PC-3 (cell line): Measurements from ENCODE around the gene ERGIC1. TPM values are rescaled to one million over a fixed set of nuclear protein-coding genes. Genes with fewer than 3 reads are reported as not detected.

Experiments
- ATAC-seq: fragments of 200-7000 bp; cut with Tn5 transposase; 2 replicates; pipeline ENCODE4 v1.9.1; 2020; ENCODE audit warnings: mild to moderate bottlenecking, moderate library complexity
- BruUV-seq: library from RNA; stranded (reverse); fragments of 400-500 nt; replicated peaks from 2 replicates; lab custom pipeline; 2021; lab: Mats Ljungman, UMichigan
- CTCF ChIA-PET: fragments of 300-600 bp; sonication (Branson Sonifier 250); formaldehyde crosslinking; loops from one replicate; lab custom pipeline; 2022; ENCODE audit warnings: antibody characterized with exemption; lab: Charles Lee
- POLR2A ChIA-PET: fragments of 300-600 bp; sonication (Branson Sonifier 250); formaldehyde crosslinking; loops from one replicate; lab custom pipeline; 2022; ENCODE audit warnings: antibody characterized with exemption; ENCODE audit not compliant: unreplicated experiment; lab: Charles Lee
- DNase-seq: peaks from one replicate; pipeline ENCODE4 v3.0.0-alpha.2; 2015
- H2AFZ ChIP-seq: fragments of 300-600 bp; sonication (generic); 2 replicates; pipeline ENCODE4 v1.6.0; 2016; ENCODE audit warnings: antibody characterized with exemption, low read length
- H3F3A ChIP-seq: fragments of 300-600 bp; sonication (generic); one replicate; pipeline ENCODE4 v1.6.0; 2017; ENCODE audit warnings: antibody characterized with exemption, low read length, control low read depth, mild to moderate bottlenecking; ENCODE audit not compliant: unreplicated experiment
- H3K27ac ChIP-seq: fragments of 300-600 bp; sonication (generic); 2 replicates; pipeline ENCODE4 v1.5.1; 2016; ENCODE audit warnings: mild to moderate bottlenecking, low read length
- H3K27me3 ChIP-seq: fragments of 300-600 bp; sonication (generic); 2 replicates; pipeline ENCODE4 v1.6.1; 2016; ENCODE audit warnings: low read length, mixed read lengths
- H3K36me3 ChIP-seq: fragments of 300-600 bp; sonication (generic); 2 replicates; pipeline ENCODE4 v1.6.1; 2016; ENCODE audit warnings: low read depth, mixed run types, low read length, mixed read lengths
- H3K4me1 ChIP-seq: fragments of 300-600 bp; sonication (generic); 2 replicates; pipeline ENCODE4 v1.5.1; 2016; ENCODE audit warnings: low read length; ENCODE audit not compliant: insufficient read depth
- H3K4me2 ChIP-seq: fragments of 300-600 bp; sonication (generic); 2 replicates; pipeline ENCODE4 v1.6.0; 2016; ENCODE audit warnings: low read length
- H3K4me3 ChIP-seq: fragments of 300-600 bp; sonication (generic); 2 replicates; pipeline ENCODE4 v1.5.1; 2016; ENCODE audit warnings: mild to moderate bottlenecking, low read length, mixed read lengths
- H3K79me2 ChIP-seq: fragments of 300-600 bp; sonication (generic); 2 replicates; pipeline ENCODE4 v1.6.1; 2017; ENCODE audit warnings: low read length, mixed read lengths
- H3K9ac ChIP-seq: fragments of 300-600 bp; sonication (generic); 2 replicates; pipeline ENCODE4 v1.6.0; 2016; ENCODE audit warnings: mild to moderate bottlenecking, low read length
- H3K9me2 ChIP-seq: fragments of 300-600 bp; sonication (generic); replicated peaks from 2 replicates; pipeline ENCODE4 v1.6.1; 2016; ENCODE audit warnings: mixed run types, low read length, mixed read lengths
- H3K9me3 ChIP-seq: fragments of 300-600 bp; sonication (generic); 2 replicates; pipeline ENCODE4 v1.6.1; 2016; ENCODE audit warnings: low read length, mixed read lengths
- H4K20me1 ChIP-seq: fragments of 300-600 bp; sonication (generic); 2 replicates; pipeline ENCODE4 v1.6.1; 2016; ENCODE audit warnings: low read length, mixed read lengths
- EZH2 ChIP-seq: fragments of 300-600 bp; sonication (generic); IDR thresholded peaks from one replicate; pipeline ENCODE4 v1.6.1; 2017; ENCODE audit warnings: antibody characterized with exemption, mild to moderate bottlenecking, low read length; ENCODE audit not compliant: unreplicated experiment
- EZH2phosphoT487 ChIP-seq: fragments of 300-600 bp; sonication (generic); IDR thresholded peaks from 2 replicates; pipeline ENCODE4 v1.6.1; 2018; ENCODE audit warnings: mild to moderate bottlenecking, antibody characterized with exemption, low read length, borderline replicate concordance
- intact Hi-C: fragments of 100-400 bp; cut with micrococcal nuclease; formaldehyde crosslinking; loops from 2 replicates; pipeline ENCODE4 v1.9.0; 2023
- total RNA-seq: library from RNA; depleted of rRNA; stranded (reverse); fragments of >200 nt; gene quantifications from 2 replicates; pipeline ENCODE4 v1.2.3, GENCODE V29; 2014
- TF ChIP-seq, protein P1 (sequence below): fragments of 300-600 bp; sonication (generic); conservative IDR thresholded peaks from 2 replicates; pipeline ENCODE4 v1.5.1; 2017; ENCODE audit warnings: antibody characterized with exemption, low read depth, mild to moderate bottlenecking, low read length

The ERGIC1 gene
- total RNA-seq, 1 experiment from 2014 or later, result 148 TPM

DNA sequence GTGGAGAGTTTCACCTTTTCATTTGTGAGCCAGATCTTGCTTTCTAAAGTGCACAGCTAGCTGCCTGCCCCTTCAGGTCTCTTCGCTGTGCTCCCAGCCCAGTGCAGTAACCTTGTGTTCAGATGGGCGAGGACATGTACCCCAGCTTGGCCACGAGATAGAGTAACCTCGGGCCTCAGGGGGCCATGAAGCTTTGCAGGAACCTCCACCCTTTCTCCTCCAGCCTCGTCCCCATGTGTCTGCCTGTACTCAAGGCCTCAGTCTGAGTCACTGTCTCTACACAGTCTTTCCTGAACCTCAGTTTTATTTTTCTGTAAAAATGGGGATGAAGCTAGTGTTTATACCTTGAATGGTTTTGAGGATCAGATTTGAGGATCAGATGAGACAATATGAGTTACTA, 37.9 kb downstream of the ERGIC1 start:
- peaks cover 57% of the 10 kb centered on the region for H3K79me2 ChIP-seq
- POLR2A ChIA-PET, result no interaction called here
- no TSS peak for BruUV-seq
- H3K4me3 ChIP-seq, result no peak overlapping the region
- no peak overlapping the region for H3K9ac ChIP-seq
- ATAC-seq (no peak), DNase-seq (no peak)
- H4K20me1 ChIP-seq, result no peaks in the 10 kb centered on the region
- no peak overlapping the region for H2AFZ ChIP-seq
- CTCF ChIA-PET, result no interaction called here
- H3K9me3 ChIP-seq, result no peaks in the 10 kb centered on the region
- H3K9me2 ChIP-seq, result no peaks in the 10 kb centered on the region
- no peak for TF ChIP-seq EZH2
- no peak overlapping the region for H3K4me2 ChIP-seq
- H3K4me1 ChIP-seq, result peaks cover 46% of the 10 kb centered on the region
- H3K36me3 ChIP-seq, result no peaks in the 10 kb centered on the region
- H3K27ac ChIP-seq, result peak overlapping the region; percentile 99; the same call in 1 of the 2 replicates
- H3K27me3 ChIP-seq, result no peaks in the 10 kb centered on the region
- intact Hi-C loops, result no loop called here
- H3F3A ChIP-seq, result peaks cover 4% of the 10 kb centered on the region

DNA sequence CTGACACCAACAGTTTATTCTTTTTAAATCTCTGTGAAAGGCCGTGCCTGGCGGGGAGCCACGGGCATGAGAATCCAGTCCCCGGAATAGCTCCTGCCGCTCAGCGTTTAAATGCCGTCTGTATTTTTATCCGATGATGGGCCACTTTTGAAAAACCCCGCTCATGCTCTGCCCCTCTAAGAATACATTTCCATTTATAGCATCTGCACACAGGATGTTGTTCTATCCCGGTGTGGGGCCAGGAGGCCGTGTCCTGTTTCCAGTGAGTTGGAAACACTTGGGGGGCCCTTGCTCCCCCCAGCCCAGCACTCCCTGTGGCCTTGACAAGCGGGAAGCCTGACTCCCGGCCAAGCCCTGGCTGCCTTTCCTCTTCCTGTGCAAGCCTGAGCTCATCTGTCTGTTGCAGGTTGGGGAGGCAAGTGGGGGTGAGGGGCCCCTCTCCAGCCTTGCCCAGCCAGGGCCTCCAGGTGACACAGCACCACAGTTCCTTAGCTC, 39.0 kb downstream of the ERGIC1 start:
- H3K27me3 ChIP-seq, result no peaks in the 10 kb centered on the region
- TF ChIP-seq EZH2phosphoT487 (no peak), EZH2 (no peak)
- TF ChIP-seq, protein P1, sequence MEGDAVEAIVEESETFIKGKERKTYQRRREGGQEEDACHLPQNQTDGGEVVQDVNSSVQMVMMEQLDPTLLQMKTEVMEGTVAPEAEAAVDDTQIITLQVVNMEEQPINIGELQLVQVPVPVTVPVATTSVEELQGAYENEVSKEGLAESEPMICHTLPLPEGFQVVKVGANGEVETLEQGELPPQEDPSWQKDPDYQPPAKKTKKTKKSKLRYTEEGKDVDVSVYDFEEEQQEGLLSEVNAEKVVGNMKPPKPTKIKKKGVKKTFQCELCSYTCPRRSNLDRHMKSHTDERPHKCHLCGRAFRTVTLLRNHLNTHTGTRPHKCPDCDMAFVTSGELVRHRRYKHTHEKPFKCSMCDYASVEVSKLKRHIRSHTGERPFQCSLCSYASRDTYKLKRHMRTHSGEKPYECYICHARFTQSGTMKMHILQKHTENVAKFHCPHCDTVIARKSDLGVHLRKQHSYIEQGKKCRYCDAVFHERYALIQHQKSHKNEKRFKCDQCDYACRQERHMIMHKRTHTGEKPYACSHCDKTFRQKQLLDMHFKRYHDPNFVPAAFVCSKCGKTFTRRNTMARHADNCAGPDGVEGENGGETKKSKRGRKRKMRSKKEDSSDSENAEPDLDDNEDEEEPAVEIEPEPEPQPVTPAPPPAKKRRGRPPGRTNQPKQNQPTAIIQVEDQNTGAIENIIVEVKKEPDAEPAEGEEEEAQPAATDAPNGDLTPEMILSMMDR, result no peak
- peaks cover 36% of the 10 kb centered on the region for H3K4me1 ChIP-seq
- no TSS peak for BruUV-seq
- DNase-seq (no peak), ATAC-seq (no peak)
- H3K9me3 ChIP-seq, result no peaks in the 10 kb centered on the region
- H3K9me2 ChIP-seq, result no peaks in the 10 kb centered on the region
- H3K4me2 ChIP-seq, result no peak overlapping the region
- H3K27ac ChIP-seq, result no peak overlapping the region
- H3K36me3 ChIP-seq, result no peaks in the 10 kb centered on the region
- intact Hi-C loops, result no loop called here
- H3K9ac ChIP-seq, result no peak overlapping the region
- H3K79me2 ChIP-seq, result peaks cover 59% of the 10 kb centered on the region
- no peaks in the 10 kb centered on the region for H4K20me1 ChIP-seq
- H3K4me3 ChIP-seq, result no peak overlapping the region
- ChIA-PET CTCF (no interaction called here), POLR2A (no interaction called here)
- peaks cover 4% of the 10 kb centered on the region for H3F3A ChIP-seq
- no peak overlapping the region for H2AFZ ChIP-seq

DNA sequence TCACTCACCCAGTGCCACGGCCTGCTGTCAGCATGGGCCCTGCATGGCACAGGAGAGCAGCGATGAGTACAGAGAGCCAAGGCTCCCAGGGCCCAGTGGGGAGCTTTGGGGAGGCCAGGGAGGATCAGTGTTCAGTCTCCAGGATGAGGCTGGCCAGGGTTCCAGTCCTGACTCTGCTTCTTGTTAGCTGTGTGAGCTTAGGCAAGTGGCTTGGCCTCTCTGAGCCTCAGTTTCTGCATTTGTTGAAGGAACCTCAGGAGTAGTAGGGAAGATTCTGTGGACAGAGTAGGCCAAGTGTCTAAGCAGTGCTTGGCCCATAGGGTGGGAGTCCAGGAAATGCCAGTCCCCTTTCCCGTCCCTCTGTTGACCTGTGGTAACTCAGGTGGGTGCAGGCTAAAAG, 39.5 kb downstream of the ERGIC1 start:
- Histone ChIP-seq H3K4me3 (no peak overlapping the region), H3K36me3 (no peaks in the 10 kb centered on the region), H4K20me1 (no peaks in the 10 kb centered on the region), H3K9me3 (no peaks in the 10 kb centered on the region), H3K9ac (no peak overlapping the region), H2AFZ (no peak overlapping the region), H3K4me1 (peaks cover 31% of the 10 kb centered on the region), H3K27me3 (no peaks in the 10 kb centered on the region), H3K27ac (no peak overlapping the region), H3K4me2 (no peak overlapping the region), H3K9me2 (no peaks in the 10 kb centered on the region), H3K79me2 (peaks cover 64% of the 10 kb centered on the region), H3F3A (peaks cover 4% of the 10 kb centered on the region)
- POLR2A ChIA-PET, result no interaction called here
- CTCF ChIA-PET, result no interaction called here
- ATAC-seq (no peak), DNase-seq (no peak)
- TF ChIP-seq EZH2 (no peak), EZH2phosphoT487 (no peak)
- BruUV-seq, result no TSS peak
- intact Hi-C loops, result no loop called here
